Hepatocyte (in vitro differentiated cells): ENCODE data around the gene GMPS.
"Not testable (repeated sequence)": the region's sequence is repeated elsewhere in the genome, so short reads cannot be mapped to it uniquely, and the experiment has no call there.

Experiments used
- EZH2 ChIP-seq: fragments of 200-600 bp; sonication (generic); IDR thresholded peaks from 2 replicates; pipeline ENCODE4 v1.6.1; 2016; ENCODE audit warnings: antibody characterized with exemption, mild to moderate bottlenecking, borderline replicate concordance
- EZH2phosphoT487 ChIP-seq: fragments of 200-600 bp; sonication (generic); IDR thresholded peaks from one replicate; pipeline ENCODE4 v1.6.1; 2018; ENCODE audit warnings: antibody characterized with exemption, mild to moderate bottlenecking, low read depth, moderate library complexity; ENCODE audit not compliant: unreplicated experiment, severe bottlenecking
- TF ChIP-seq, protein P1 (sequence below): fragments of 200-600 bp; sonication (generic); IDR thresholded peaks from 2 replicates; pipeline ENCODE4 v1.5.1; 2016; ENCODE audit warnings: antibody characterized with exemption, mild to moderate bottlenecking; ENCODE audit not compliant: poor library complexity

DNA sequence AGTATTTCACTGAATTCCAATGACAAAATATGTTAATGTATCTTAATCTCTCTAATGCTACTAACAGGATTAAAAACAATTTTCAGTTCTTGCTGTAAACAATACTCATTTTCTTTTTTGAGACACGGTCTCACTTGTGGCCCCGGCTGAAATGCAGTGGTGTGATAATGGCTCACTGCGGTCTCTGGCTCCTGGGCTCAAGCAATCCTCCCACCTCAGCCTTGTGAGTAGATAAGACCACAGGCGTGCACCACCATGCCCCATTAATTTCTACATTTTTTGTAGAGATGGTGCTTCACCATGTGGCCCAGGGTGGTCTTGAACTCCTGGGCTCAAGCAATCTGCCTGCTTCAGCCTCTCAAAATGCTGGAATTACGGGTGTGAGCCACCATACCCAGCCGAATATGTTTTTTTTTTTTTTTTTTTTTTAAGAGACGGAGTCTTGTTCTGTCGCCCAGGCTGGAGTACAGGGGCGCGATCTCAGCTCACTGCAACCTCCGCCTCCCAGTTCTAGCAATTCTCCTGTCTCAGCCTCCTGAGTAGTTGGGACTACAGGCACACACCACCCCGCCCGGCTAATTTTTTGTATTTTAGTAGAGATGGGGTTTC lies 41.9 kb upstream of the GMPS start:
- TF ChIP-seq, protein P1, sequence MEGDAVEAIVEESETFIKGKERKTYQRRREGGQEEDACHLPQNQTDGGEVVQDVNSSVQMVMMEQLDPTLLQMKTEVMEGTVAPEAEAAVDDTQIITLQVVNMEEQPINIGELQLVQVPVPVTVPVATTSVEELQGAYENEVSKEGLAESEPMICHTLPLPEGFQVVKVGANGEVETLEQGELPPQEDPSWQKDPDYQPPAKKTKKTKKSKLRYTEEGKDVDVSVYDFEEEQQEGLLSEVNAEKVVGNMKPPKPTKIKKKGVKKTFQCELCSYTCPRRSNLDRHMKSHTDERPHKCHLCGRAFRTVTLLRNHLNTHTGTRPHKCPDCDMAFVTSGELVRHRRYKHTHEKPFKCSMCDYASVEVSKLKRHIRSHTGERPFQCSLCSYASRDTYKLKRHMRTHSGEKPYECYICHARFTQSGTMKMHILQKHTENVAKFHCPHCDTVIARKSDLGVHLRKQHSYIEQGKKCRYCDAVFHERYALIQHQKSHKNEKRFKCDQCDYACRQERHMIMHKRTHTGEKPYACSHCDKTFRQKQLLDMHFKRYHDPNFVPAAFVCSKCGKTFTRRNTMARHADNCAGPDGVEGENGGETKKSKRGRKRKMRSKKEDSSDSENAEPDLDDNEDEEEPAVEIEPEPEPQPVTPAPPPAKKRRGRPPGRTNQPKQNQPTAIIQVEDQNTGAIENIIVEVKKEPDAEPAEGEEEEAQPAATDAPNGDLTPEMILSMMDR, result not testable (repeated sequence)
- not testable (repeated sequence) for TF ChIP-seq EZH2, EZH2phosphoT487
